ENCODE results near the gene PSEN2. TPM values are rescaled to one million over a fixed set of nuclear protein-coding genes. Genes with fewer than 3 reads are reported as not detected.
A peak's percentile ranks its signal among the peaks of the same experiment; 100 is the strongest.

The PSEN2 gene
- polyA plus RNA-seq, 3 donors from 2014 or later = 19.5 to 23.1 (median 20.2) TPM

DNA sequence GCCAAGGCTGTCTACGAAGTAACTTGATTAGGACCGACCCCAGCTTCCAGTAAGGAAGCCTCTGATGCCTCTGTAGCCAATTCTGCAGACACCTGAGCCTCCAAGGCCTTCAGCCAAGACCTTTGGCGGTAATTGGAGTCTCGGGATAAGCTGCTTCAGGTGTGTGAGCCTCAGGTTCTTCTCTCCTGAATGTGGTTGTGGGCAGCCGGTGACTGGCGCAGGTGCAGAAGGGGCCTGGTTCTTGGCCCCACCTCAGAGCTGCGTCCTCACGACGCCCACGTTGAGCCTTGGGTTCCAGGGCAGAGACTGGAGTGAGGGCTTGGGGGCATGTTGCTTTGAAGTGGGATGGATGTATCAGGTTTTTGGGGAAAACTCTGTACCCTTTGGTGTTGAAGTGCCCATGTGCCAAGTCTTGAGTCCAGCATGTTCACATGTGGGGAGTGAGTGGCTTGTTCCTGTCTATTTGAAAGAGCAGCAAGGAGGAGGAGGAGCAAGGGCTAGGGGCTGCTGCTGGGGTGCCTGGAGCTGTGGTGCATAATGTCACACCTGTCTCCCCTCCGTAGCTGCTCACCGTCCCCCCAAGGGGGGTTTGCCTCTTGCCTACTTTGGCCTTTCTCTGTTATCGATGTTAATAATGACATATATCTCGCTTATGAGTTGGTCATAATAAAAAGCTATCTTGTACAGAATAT, 1.4 kb downstream of the PSEN2 start:
- no peak for DNase-seq
- peaks cover 0 to 2% (median 0%) of the 10 kb centered on the region in 3 donors for H3K27me3 Mint-ChIP-seq (ENCODE audit: low read depth in 3 of 3)
- peak overlapping the region; percentile 71 to 85 (median 82) for H3K4me3 Mint-ChIP-seq
- H3K9me3 Mint-ChIP-seq = no peaks in the 10 kb centered on the region
- peaks cover 16 to 24% of the 10 kb centered on the region in 2 donors for H3K4me1 Mint-ChIP-seq
- H3K36me3 Mint-ChIP-seq = peaks cover 0 to 8% (median 3%) of the 10 kb centered on the region in 3 donors
- H3K27ac Mint-ChIP-seq = peak overlapping the region in 2 of 6 donors; percentile 73 to 76

DNA sequence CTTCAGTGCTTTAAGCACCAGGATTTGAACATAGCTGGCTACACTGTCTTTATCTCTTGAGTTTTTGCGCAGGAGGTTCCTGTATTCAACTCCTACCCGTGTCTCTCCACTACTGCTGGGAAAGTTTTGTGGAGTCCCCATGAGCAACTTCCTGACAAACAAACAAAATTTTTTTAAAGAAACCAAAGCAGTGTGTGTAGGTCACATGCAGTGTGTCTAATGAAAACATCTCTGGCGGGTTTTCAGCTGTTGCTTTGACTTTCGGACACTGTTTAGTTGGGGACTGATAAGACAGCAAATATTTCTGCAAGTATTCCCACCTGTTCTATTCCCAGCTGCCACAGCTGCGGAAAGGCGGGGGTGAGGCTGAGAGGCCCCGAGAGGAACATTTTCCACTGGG, 2.0 kb downstream of the PSEN2 start:
- peak overlapping the region in 1 of 6 donors; percentile 16 for H3K27ac Mint-ChIP-seq
- H3K27me3 Mint-ChIP-seq (ENCODE audit: low read depth in 3 of 3) = peaks cover 0 to 2% (median 0%) of the 10 kb centered on the region in 3 donors
- H3K36me3 Mint-ChIP-seq = peaks cover 0 to 11% (median 7%) of the 10 kb centered on the region in 3 donors
- H3K4me3 Mint-ChIP-seq = peak overlapping the region in 3 of 5 donors; percentile 0 to 71 (median 27)
- DNase-seq = no peak
- H3K9me3 Mint-ChIP-seq = no peaks in the 10 kb centered on the region
- H3K4me1 Mint-ChIP-seq = peaks cover 16 to 24% of the 10 kb centered on the region in 2 donors

DNA sequence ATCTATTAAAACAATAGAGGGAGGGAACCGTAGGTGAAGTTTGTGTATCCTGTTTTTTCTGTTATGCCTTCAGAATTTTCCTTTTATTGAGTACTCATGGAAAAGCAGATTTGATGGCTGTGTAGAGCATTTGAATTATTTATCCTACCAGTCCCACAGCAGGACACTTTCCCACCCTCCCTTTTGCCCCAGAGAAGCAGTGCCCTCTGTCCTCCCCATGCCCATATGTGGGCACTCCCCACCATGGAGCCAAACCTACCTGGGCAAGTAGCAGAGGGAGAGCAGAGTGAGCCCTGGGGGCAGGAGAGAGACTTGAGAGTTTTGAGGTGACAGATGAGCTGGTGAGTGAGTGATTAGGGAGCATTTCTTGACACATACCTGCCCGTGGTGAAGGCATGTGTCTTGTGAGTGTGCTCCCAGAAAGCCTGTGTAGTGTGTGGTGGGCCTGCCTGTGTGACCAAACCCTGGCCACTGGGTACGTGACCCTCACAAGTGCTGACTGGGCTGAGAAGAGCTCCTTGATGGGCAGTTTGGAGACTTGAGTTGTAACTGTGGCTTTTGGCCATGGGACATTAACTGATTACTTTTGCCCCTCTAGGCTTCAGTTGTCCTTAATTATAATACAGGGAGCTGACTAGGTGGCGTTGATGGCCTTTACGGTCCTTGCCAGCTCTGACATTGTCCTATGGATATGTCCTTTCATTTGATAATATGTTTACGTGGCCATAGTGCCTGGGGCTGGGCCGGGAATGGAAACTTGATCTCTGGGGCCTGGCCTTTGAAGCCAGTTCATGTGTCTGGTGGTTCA, 3.6 kb downstream of the PSEN2 start:
- Mint-ChIP-seq H3K4me3 (no peak overlapping the region), H3K27me3 (ENCODE audit: low read depth in 3 of 3) (peaks cover 0 to 2% (median 0%) of the 10 kb centered on the region in 3 donors), H3K36me3 (peaks cover 0 to 15% (median 15%) of the 10 kb centered on the region in 3 donors), H3K27ac (no peak overlapping the region), H3K4me1 (peaks cover 16 to 24% of the 10 kb centered on the region in 2 donors), H3K9me3 (no peaks in the 10 kb centered on the region)
- no peak for DNase-seq

DNA sequence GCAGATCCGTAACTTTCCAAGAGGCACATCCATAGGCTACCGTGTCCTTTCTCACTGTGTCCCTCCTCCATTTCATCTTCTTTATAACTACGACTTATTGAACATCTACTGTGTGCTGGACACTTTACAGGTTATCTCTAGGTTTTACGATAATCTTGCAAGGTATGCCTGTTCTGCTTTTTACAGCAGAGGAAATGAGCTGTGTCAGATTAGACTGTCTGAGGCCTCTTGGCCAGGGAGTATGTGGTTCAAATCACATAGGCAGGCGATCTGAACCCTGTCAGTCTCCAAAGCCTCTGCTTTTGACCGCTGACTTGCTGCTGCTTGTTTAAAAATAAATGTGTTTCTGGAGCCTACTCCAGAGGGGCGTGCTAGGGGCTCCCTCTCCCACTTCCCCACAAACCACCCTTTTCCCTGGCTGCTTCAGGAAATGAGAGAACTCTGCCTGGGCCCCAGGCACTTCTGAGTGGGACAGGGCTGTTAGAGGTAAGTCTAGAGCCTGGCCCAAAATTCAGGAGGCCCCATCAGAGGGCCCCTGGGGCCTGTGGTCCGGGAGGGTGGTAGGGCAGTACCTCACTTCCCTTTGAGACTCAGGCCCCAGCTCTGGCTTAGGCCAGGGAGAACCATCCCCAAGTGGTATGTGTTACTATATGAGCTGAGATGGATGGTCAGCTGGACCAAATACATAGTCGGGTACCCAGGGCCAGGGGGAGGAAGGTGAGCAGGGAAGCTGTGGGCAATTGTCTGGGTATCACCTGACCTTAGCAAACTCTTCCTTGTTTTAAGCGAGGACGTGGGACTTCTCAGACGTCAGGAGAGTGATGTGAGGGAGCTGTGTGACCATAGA, 4.4 kb downstream of the PSEN2 start:
- no peak for DNase-seq
- Mint-ChIP-seq H3K27me3 (ENCODE audit: low read depth in 3 of 3) (peaks cover 0 to 5% (median 0%) of the 10 kb centered on the region in 3 donors), H3K4me3 (no peak overlapping the region), H3K4me1 (peaks cover 13 to 20% of the 10 kb centered on the region in 2 donors), H3K36me3 (peaks cover 5 to 22% (median 21%) of the 10 kb centered on the region in 3 donors), H3K9me3 (no peaks in the 10 kb centered on the region), H3K27ac (no peak overlapping the region)

DNA sequence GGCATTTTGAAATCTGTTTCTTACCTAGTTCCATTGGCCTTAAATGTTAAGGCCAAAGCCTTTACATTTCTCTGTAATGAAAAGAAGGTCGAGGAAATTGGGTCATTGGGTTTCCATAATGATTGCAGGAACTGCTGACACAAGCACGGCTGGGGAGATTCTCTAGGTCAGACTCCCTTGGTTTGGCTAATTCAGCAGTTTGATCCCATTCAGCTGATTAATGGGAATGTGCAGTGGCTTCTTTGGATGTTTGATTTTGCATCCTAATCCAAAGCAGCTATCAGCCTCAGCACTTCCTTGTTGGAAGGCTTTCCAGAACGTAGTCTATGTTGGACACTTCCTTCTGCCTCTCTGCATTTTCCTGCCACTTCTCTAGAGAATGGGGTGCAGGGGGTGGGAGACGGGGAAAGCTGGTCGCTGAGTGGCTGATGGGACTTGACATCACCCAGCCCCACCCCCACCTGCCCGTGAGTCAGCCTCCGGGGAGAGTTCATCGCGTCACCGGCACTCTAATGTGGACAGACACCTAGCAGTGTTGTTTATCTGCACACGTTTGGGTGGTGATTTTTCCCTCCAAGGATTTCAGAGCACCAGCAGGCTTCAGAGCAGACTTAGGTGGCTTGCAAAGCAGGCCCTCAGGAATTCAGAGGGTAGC, 5.4 kb downstream of the PSEN2 start:
- Mint-ChIP-seq H3K27me3 (ENCODE audit: low read depth in 3 of 3) (peaks cover 0 to 7% (median 0%) of the 10 kb centered on the region in 3 donors), H3K27ac (no peak overlapping the region), H3K4me3 (no peak overlapping the region), H3K36me3 (peaks cover 6 to 25% (median 24%) of the 10 kb centered on the region in 3 donors), H3K9me3 (no peaks in the 10 kb centered on the region), H3K4me1 (peaks cover 10 to 14% of the 10 kb centered on the region in 2 donors)
- no peak for DNase-seq

DNA sequence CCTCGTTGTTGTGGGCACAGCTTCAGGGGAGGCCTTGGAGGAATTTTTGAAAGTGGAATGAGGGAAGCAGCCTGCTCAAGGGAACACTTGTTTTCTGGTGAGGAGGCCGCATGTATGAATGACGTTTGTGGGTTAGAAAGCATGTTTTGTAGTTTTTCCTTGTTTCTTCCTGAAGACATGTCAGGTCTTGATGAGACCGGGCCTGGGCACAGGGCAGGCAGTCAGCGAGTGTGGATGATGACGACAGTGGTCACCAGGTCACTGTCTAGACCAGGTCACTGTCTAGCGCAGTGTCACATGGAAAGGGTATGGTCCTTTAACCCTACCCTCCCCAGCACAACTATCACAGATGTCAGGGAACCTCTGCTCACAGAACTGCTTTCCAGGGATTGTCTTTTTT, 7.3 kb downstream of the PSEN2 start:
- H3K9me3 Mint-ChIP-seq = peaks cover 0 to 1% (median 0%) of the 10 kb centered on the region in 6 donors
- H3K27ac Mint-ChIP-seq = no peak overlapping the region
- H3K27me3 Mint-ChIP-seq (ENCODE audit: low read depth in 3 of 3) = peaks cover 0 to 7% (median 0%) of the 10 kb centered on the region in 3 donors
- H3K36me3 Mint-ChIP-seq = peaks cover 10 to 34% (median 31%) of the 10 kb centered on the region in 3 donors
- no peak overlapping the region for H3K4me3 Mint-ChIP-seq
- DNase-seq = no peak
- peaks cover 10 to 11% of the 10 kb centered on the region in 2 donors for H3K4me1 Mint-ChIP-seq

DNA sequence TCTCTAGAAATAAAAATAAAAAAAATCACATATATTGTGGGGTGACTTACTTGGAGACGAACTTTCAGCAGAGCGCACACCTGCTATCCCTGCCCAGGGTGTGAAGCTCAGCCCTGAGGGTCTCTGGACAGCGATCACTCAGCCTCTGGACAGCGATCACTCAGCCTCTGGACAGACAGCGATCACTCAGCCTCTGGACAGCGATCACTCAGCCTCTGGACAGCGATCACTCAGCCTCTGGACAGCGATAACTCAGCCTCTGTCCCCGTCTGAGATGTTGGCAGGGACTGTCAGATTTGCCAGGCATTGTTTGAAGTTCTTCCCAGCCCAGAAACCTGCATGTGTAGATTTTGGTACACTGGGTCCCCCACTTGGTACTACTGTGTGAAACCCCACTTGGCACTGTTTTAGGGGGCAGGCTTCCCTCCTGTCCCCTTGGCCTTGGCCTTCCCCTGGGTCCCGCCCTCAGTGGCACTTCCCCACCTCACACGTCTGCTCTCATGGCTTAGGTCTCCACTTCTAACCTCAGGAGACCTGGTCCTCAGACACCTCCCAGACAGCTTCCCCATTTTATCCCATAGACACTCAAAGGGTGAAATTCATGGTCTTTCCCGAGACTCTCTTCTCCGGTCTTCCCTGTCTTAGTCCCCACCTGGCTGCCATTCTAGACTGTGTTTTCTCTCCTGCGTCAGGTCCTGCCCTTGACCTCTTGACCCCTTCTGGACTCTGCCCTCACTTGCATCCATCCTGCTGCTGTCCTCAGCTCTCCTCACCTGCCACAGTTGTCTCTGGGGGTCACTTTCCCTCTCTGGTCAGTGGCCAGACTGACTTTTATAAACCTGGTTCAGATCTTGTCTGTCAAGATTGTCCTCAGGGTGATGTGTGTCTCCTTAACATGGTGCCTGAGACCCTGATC, 10.2 kb downstream of the PSEN2 start:
- H3K36me3 Mint-ChIP-seq = peaks cover 10 to 35% (median 29%) of the 10 kb centered on the region in 3 donors
- peaks cover 38 to 40% of the 10 kb centered on the region in 2 donors for H3K4me1 Mint-ChIP-seq
- peaks cover 0 to 5% (median 0%) of the 10 kb centered on the region in 3 donors for H3K27me3 Mint-ChIP-seq (ENCODE audit: low read depth in 3 of 3)
- H3K4me3 Mint-ChIP-seq = peak overlapping the region in 1 of 5 donors; percentile 10
- DNase-seq = no peak
- peaks cover 0 to 1% (median 0%) of the 10 kb centered on the region in 6 donors for H3K9me3 Mint-ChIP-seq
- H3K27ac Mint-ChIP-seq = peak overlapping the region in 1 of 6 donors; percentile 92

DNA sequence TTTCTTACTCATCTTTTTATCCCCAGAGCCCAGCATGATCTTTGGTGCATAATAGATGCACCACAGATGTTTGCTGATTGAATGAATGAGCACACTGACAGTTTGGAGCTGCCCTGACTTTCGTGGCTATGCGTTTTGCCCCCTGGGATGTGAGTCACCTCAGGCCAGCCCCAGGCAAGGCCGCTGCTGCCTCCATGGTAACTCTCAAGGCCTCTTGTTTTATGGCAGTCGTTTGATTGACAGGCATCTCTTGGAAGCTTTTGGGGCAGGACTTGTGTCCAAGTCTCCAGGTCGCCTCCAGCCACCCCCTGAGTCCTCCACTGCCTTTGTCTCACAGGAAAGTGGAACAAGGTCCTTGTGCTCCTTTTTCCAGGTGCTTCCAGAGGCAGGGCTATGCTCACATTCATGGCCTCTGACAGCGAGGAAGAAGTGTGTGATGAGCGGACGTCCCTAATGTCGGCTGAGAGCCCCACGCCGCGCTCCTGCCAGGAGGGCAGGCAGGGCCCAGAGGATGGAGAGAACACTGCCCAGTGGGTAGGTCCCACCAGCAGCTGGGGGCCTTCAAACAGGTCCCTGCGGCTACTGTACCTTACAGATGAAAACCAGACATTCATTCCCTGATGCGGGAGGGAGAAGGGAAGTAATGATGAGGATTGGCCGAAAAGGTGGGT, 11.2 kb downstream of the PSEN2 start:
- Mint-ChIP-seq H3K27me3 (ENCODE audit: low read depth in 3 of 3) (peaks cover 0 to 5% (median 0%) of the 10 kb centered on the region in 3 donors), H3K36me3 (peaks cover 10 to 40% (median 32%) of the 10 kb centered on the region in 3 donors), H3K4me1 (peaks cover 41 to 48% of the 10 kb centered on the region in 2 donors), H3K4me3 (peak overlapping the region; percentile 71 to 85 (median 83)), H3K9me3 (peaks cover 0 to 1% (median 0%) of the 10 kb centered on the region in 6 donors), H3K27ac (peak overlapping the region; percentile 90 to 96 (median 92))
- no peak for DNase-seq

DNA sequence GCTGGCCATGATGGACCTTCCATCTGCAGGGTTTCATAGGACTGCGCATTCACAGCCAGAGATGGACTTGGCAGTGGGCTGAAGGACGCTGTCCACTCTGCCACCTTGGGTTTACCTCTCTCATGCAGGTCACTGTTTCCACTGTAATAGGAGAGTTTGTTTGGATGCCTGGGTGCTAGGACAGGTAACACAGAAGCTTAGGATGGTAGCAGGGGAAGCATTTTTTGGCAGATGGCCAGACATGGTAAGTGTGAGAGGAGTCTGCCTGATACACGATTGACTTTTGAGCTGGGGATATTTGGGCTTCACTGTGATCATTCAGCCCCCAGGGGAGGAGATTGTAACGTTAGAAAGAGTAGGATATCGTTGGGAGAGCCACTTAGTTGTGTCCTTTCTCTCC, 11.8 kb downstream of the PSEN2 start:
- peaks cover 41 to 48% of the 10 kb centered on the region in 2 donors for H3K4me1 Mint-ChIP-seq
- peaks cover 0 to 1% (median 0%) of the 10 kb centered on the region in 6 donors for H3K9me3 Mint-ChIP-seq
- DNase-seq = peak in 1 of 3 donors; percentile 16
- peaks cover 0 to 5% (median 0%) of the 10 kb centered on the region in 3 donors for H3K27me3 Mint-ChIP-seq (ENCODE audit: low read depth in 3 of 3)
- peaks cover 10 to 35% (median 28%) of the 10 kb centered on the region in 3 donors for H3K36me3 Mint-ChIP-seq
- peak overlapping the region; percentile 71 to 85 (median 83) for H3K4me3 Mint-ChIP-seq
- peak overlapping the region; percentile 90 to 96 (median 92) for H3K27ac Mint-ChIP-seq

DNA sequence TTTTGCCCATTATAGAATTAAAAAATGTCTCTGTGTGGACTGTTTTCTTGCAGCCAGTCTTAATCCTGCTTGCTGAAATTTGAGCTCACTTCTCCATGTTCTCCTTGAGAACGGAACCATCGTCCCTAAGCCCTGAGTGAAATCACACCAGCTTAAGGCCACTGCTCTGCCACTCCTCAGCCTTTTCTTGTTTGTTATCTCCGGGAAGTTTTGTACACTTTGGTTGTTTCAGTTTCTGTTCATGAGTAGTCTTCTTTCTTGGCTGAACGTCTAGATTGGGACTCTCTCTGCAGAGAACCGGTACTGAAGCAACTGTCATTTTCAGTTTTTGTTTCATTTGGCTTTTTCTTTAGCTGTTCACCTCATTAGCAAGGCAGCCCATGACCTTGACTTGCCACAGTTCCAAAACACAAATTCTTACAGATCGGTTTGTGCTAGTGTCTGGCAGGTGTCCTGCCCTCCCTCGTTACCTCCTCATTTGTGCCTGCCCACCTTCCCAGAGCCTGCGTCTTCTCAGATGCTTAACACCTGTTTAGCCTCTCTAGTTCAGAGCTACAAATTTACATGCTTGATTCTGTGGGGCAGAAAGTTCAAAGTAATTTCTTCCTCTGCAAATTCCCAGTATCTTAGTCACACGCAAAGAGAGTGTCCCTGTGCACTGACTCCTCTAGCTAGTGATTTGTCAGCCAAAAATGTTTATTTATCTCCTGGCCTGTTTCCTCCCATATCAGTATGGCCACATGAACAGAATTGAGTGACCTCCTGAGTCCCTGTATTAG, 12.4 kb downstream of the PSEN2 start:
- Mint-ChIP-seq H3K4me3 (peak overlapping the region; percentile 71 to 85 (median 83)), H3K27me3 (ENCODE audit: low read depth in 3 of 3) (peaks cover 0 to 5% (median 0%) of the 10 kb centered on the region in 3 donors), H3K9me3 (peaks cover 0 to 1% (median 0%) of the 10 kb centered on the region in 6 donors), H3K27ac (peak overlapping the region; percentile 90 to 96 (median 92)), H3K36me3 (peaks cover 10 to 31% (median 23%) of the 10 kb centered on the region in 3 donors), H3K4me1 (peaks cover 41 to 48% of the 10 kb centered on the region in 2 donors)
- DNase-seq = peak; percentile 49 to 57 (median 54)

DNA sequence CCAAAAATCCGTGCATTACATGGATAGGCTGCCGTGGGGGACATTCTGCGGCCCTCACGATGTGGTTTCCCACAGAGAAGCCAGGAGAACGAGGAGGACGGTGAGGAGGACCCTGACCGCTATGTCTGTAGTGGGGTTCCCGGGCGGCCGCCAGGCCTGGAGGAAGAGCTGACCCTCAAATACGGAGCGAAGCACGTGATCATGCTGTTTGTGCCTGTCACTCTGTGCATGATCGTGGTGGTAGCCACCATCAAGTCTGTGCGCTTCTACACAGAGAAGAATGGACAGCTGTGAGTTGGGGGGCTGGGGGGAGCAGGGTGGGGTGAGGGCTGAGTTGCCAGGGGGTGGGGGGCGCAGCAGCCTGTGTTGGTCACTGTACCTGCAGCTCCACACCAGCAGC, 13.2 kb downstream of the PSEN2 start:
- H3K27ac Mint-ChIP-seq = peak overlapping the region; percentile 90 to 96 (median 92)
- H3K4me1 Mint-ChIP-seq = peaks cover 41 to 48% of the 10 kb centered on the region in 2 donors

More for the DNA sequence above, 13.2 kb downstream of the PSEN2 start:
- Mint-ChIP-seq H3K4me3 (peak overlapping the region; percentile 71 to 85 (median 83)), H3K27me3 (ENCODE audit: low read depth in 3 of 3) (peaks cover 0 to 5% (median 0%) of the 10 kb centered on the region in 3 donors), H3K36me3 (peaks cover 10 to 27% (median 23%) of the 10 kb centered on the region in 3 donors), H3K9me3 (peaks cover 0 to 1% (median 0%) of the 10 kb centered on the region in 6 donors)
- DNase-seq = no peak
